SK-N-MC (cell line): ENCODE data around the gene KRTAP5-10.

ENCODE experiments used
- EZH2 ChIP-seq: fragments of 200-600 bp; sonication (generic); IDR thresholded peaks from one replicate; pipeline ENCODE4 v1.6.1; 2017; ENCODE audit warnings: antibody characterized with exemption
- POLR2AphosphoS5 ChIP-seq: IDR thresholded peaks from 2 replicates; pipeline ENCODE4 v1.6.1; 2012; ENCODE audit warnings: mild to moderate bottlenecking, low read depth, low read length, borderline replicate concordance

DNA sequence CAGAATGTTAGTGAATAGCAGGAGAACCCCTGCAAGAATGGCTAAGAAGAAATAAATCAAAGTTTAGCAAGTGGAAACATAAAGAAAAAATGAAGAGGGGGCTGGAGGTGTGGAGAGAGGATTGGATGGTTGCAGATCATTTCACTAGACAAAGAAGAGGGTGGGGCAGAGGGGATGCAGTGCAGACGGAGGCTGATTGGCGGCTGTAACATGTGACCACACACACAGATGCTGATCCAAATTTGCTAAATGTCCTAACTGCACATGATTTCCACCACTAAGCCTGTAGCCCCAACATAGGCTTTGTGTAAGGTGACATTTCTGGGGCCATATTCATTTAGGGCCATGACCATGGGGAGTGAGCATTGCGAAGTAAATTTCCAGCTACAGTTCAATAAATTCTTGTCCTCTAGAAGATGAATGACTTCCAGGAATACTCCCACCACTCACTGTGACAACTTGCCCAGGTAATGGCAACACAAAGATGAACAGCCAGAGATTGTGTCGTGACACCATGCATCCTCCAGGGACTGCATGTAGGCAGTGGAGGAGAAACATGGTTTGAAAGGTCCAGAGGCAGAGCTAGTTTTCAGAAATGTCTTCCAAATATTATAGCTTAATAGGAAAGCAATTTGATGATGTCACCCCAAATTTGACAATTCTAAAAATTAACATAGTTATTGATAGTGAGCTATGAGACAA is 10.5 kb downstream of the KRTAP5-10 start:
- TF ChIP-seq EZH2 (no peak), POLR2AphosphoS5 (no peak)
